Measurements from ENCODE around the gene LRRFIP2. TPM values are rescaled to one million over a fixed set of nuclear protein-coding genes. Genes with fewer than 3 reads are reported as not detected.

LRRFIP2 gene
- total and polyA plus RNA-seq, 2 of the 4 experiments (the other 2 are of a cell fraction): 20.6 to 31.0 TPM

GRCh38 chr3:37094636-37095035, 79.7 kb downstream of the LRRFIP2 start:
- BruUV-seq (replicated peaks): no TSS peak
- H4K5ac ChIP-seq (ENCODE audit: low read depth, low read length): 0 out of 2 replicates have a peak overlapping the region, but pooled peaks have one; percentile 36
- dilution Hi-C loops (cut with HindIII; ENCODE audit: low sequenced_read_pairs, unreplicated experiment): no loop called here
- peak overlapping the region; percentile 21; the same call in 1 of the 3 replicates for H2BK15ac ChIP-seq (ENCODE audit: low read depth, low read length)
- WGBS, 2 experiments (ENCODE audit: extremely low coverage in 2 of 2, insufficient read length in 1 of 2): no CpG with 5 or more reads among the region's 3 CpGs
- H3K27me3 ChIP-seq (ENCODE audit: control insufficient read depth, insufficient read depth, low read length): no peaks in the 10 kb centered on the region
- no peaks in the 10 kb centered on the region for H3K9me3 ChIP-seq (ENCODE audit: control insufficient read depth, insufficient read depth, low read length)
- no peak overlapping the region for H3K27ac ChIP-seq (ENCODE audit: insufficient read depth, low read length)
- H3K18ac ChIP-seq (ENCODE audit: low read depth, low read length): no peak overlapping the region
- no peak overlapping the region for H2AK9ac ChIP-seq (replicated peaks; ENCODE audit: low read depth, low read length, poor library complexity)
- POLR2A ChIA-PET (ENCODE audit: unreplicated experiment): no interaction called here
- no peak overlapping the region for H4K91ac ChIP-seq (ENCODE audit: insufficient read depth, low read depth, low read length)
- CTCF ChIA-PET: no interaction called here
- ATAC-seq (ENCODE audit: low read depth): no peak
- no peak overlapping the region for H2BK5ac ChIP-seq (ENCODE audit: low read depth, low read length, poor library complexity, severe bottlenecking)
- no peak overlapping the region for H3K4me3 ChIP-seq (ENCODE audit: insufficient read depth, low read depth, low read length)
- no peak overlapping the region for H2AFZ ChIP-seq (replicated peaks; ENCODE audit: low read length, poor library complexity)
- in situ Hi-C loops (cut with MboI; ENCODE audit: low sequenced_read_pairs): no loop called here
- H3K23ac ChIP-seq (ENCODE audit: low read depth, low read length): no peak overlapping the region
- H2BK20ac ChIP-seq (ENCODE audit: low read depth, low read length): peak overlapping the region; percentile 40; the same call in 1 of the 2 replicates
- H3K4ac ChIP-seq (ENCODE audit: low read depth, low read length): peak overlapping the region; percentile 64; the same call in 1 of the 2 replicates
- H4K20me1 ChIP-seq (ENCODE audit: insufficient read depth, low read length): no peaks in the 10 kb centered on the region; the same call in 1 of the 2 replicates
- H3K4me1 ChIP-seq (ENCODE audit: control insufficient read depth, insufficient read depth, low read length): peaks cover 3% of the 10 kb centered on the region; the same call in 1 of the 2 replicates
- H2AK5ac ChIP-seq (ENCODE audit: low read depth, low read length): no peak overlapping the region
- no peak overlapping the region for H3K9ac ChIP-seq (ENCODE audit: low read depth, low read length)
- TF ChIP-seq MAFK (IDR thresholded peaks at IDR 0.05; ENCODE audit: low read depth, low read length) (no peak), CHD1 (IDR thresholded peaks at IDR 0.05; ENCODE audit: low read depth, low read length) (no peak), CTCF (conservative IDR thresholded peaks at IDR 0.05; ENCODE audit: low read depth, low read length) (no peak), MAZ (IDR thresholded peaks at IDR 0.05; ENCODE audit: borderline replicate concordance, low read depth, low read length) (no peak), MXI1 (IDR thresholded peaks at IDR 0.05; ENCODE audit: borderline replicate concordance, low read depth, low read length) (no peak), USF2 (IDR thresholded peaks at IDR 0.05; ENCODE audit: low read depth, low read length) (no peak), RFX5 (IDR thresholded peaks at IDR 0.05; ENCODE audit: low read depth, low read length) (no peak), NFE2L2 (IDR thresholded peaks at IDR 0.05; ENCODE audit: low read depth, low read length) (no peak), FOS (IDR thresholded peaks at IDR 0.05; ENCODE audit: low read depth, low read length) (no peak), RCOR1 (IDR thresholded peaks at IDR 0.05; ENCODE audit: insufficient replicate concordance, low read length) (no peak), RAD21 (IDR thresholded peaks at IDR 0.05; ENCODE audit: low read length) (no peak), CEBPB (IDR thresholded peaks at IDR 0.05; ENCODE audit: low read depth, low read length) (no peak), ELK1 (IDR thresholded peaks at IDR 0.05; ENCODE audit: borderline replicate concordance, low read depth, low read length) (no peak), BHLHE40 (IDR thresholded peaks at IDR 0.05; ENCODE audit: low read depth, low read length) (no peak), SMC3 (IDR thresholded peaks at IDR 0.05; ENCODE audit: low read depth, low read length) (no peak), POLR2A (IDR thresholded peaks at IDR 0.05; ENCODE audit: low read depth, low read length) (no peak)
- no peak overlapping the region for H3K56ac ChIP-seq (ENCODE audit: extremely low read depth, insufficient read depth, low read length)
- intact Hi-C loops (cut with micrococcal nuclease): no loop called here
- H3K4me2 ChIP-seq (ENCODE audit: low read depth, low read length): no peak overlapping the region
- peaks cover 7% of the 10 kb centered on the region for H3K36me3 ChIP-seq (ENCODE audit: control insufficient read depth, insufficient read depth, low read length)
- H4K8ac ChIP-seq (ENCODE audit: low read depth in 2 of 2, low read length in 2 of 2): no peak overlapping the region
- no peak overlapping the region for H2BK120ac ChIP-seq (ENCODE audit: low read depth, low read length)
- peaks cover 2% of the 10 kb centered on the region; the same call in 1 of the 2 replicates for H3K9me1 ChIP-seq (ENCODE audit: insufficient read depth, low read length)
- peaks cover 21 to 33% of the 10 kb centered on the region in 2 experiments for H3K79me1 ChIP-seq (ENCODE audit: low read depth in 1 of 2, low read length in 2 of 2)
- DNase-seq: no peak
- no peak overlapping the region for H3K14ac ChIP-seq (replicated peaks; ENCODE audit: low read depth, low read length)

All from IMR-90 (cell line).